ENCODE data around the gene KIF25. TPM values are rescaled to one million over a fixed set of nuclear protein-coding genes. Genes with fewer than 3 reads are reported as not detected.

Gene KIF25
- total and polyA plus RNA-seq, 7 donors, result 0.50 to 0.54 TPM; not detected in 5

- H3K9me3 ChIP-seq, result peaks cover 0 to 8% (median 4%) of the 10 kb centered on the region in 4 donors
- H3K27me3 ChIP-seq, result no peaks in the 10 kb centered on the region
- WGBS, 2 donors, result 40 to 52% methylated on average over 3 of the region's 3 CpGs
- no peaks in the 10 kb centered on the region for H3K4me1 ChIP-seq
- TF ChIP-seq EP300 (IDR thresholded peaks at IDR 0.05), result no peak
- no peak for TF ChIP-seq POLR2A (IDR thresholded peaks at IDR 0.05)
- no peak for TF ChIP-seq CTCF (IDR thresholded peaks at IDR 0.05)
- TF ChIP-seq POLR2AphosphoS5 (IDR thresholded peaks at IDR 0.05), result no peak
- DNase-seq, result no peak
- H3K27ac ChIP-seq, result no peak overlapping the region
- no peaks in the 10 kb centered on the region for H3K36me3 ChIP-seq
- intact Hi-C loops (cut with DNase I), result no loop called here
- H3K4me3 ChIP-seq, result no peak overlapping the region
These were observed 10.3 kb downstream of the KIF25 start for GRCh38 chr6:168007592-168008338.

- Histone ChIP-seq H3K27ac (no peak overlapping the region), H3K4me3 (no peak overlapping the region), H3K27me3 (no peaks in the 10 kb centered on the region), H3K9me3 (peaks cover 0 to 8% (median 4%) of the 10 kb centered on the region in 4 donors), H3K4me1 (no peaks in the 10 kb centered on the region), H3K36me3 (no peaks in the 10 kb centered on the region)
- 89 to 94% methylated on average over 3 of the region's 3 CpGs for WGBS, 2 donors
- intact Hi-C loops (cut with DNase I), result no loop called here
- no peak for TF ChIP-seq POLR2AphosphoS5 (IDR thresholded peaks at IDR 0.05)
- TF ChIP-seq POLR2A (IDR thresholded peaks at IDR 0.05), result no peak
- no peak for TF ChIP-seq CTCF (IDR thresholded peaks at IDR 0.05)
- no peak for TF ChIP-seq EP300 (IDR thresholded peaks at IDR 0.05)
- no peak for DNase-seq
These were observed 11.9 kb downstream of the KIF25 start for GRCh38 chr6:168009331-168009730.

- Histone ChIP-seq H3K27ac (no peak overlapping the region), H3K9me3 (peaks cover 0 to 8% (median 4%) of the 10 kb centered on the region in 4 donors), H3K36me3 (no peaks in the 10 kb centered on the region), H3K4me1 (no peaks in the 10 kb centered on the region), H3K4me3 (no peak overlapping the region), H3K27me3 (no peaks in the 10 kb centered on the region)
- WGBS, 2 donors, result 94% methylated on average over 1 of the region's 1 CpG
- no peak for DNase-seq
- intact Hi-C loops (cut with DNase I), result no loop called here
- no peak for TF ChIP-seq POLR2A (IDR thresholded peaks at IDR 0.05)
- no peak for TF ChIP-seq CTCF (IDR thresholded peaks at IDR 0.05)
- TF ChIP-seq POLR2AphosphoS5 (IDR thresholded peaks at IDR 0.05), result no peak
- TF ChIP-seq EP300 (IDR thresholded peaks at IDR 0.05), result no peak
These were observed 13.8 kb downstream of the KIF25 start for GRCh38 chr6:168011291-168011690.

- Histone ChIP-seq H3K27me3 (peaks cover 0 to 6% (median 0%) of the 10 kb centered on the region in 3 donors), H3K4me3 (no peak overlapping the region), H3K36me3 (no peaks in the 10 kb centered on the region), H3K27ac (no peak overlapping the region), H3K4me1 (no peaks in the 10 kb centered on the region), H3K9me3 (peaks cover 0 to 8% (median 4%) of the 10 kb centered on the region in 4 donors)
- DNase-seq, result no peak
- TF ChIP-seq EP300 (IDR thresholded peaks at IDR 0.05) (no peak), POLR2A (IDR thresholded peaks at IDR 0.05) (no peak), CTCF (IDR thresholded peaks at IDR 0.05) (no peak), POLR2AphosphoS5 (IDR thresholded peaks at IDR 0.05) (no peak)
- WGBS, 2 donors, result 86 to 88% methylated on average over 13 of the region's 13 CpGs
- intact Hi-C loops (cut with DNase I), result no loop called here
These were observed 15.2 kb downstream of the KIF25 start for GRCh38 chr6:168012431-168013249.
